CD4-positive, alpha-beta T cell treated with Interleukin-12 subunit alpha and Interleukin-12 subunit beta, for 1 hour (primary cell): ENCODE data around the gene RUNX1.

ENCODE experiments used
- DNase-seq: peaks from one replicate; pipeline ENCODE4 v3.0.0-alpha.2; 2020

Gene RUNX1

GRCh38 chr21:34870246-34870645 is 178.9 kb downstream of the RUNX1 start:
- DNase-seq = no peak

GRCh38 chr21:34869545-34869944 is 179.6 kb downstream of the RUNX1 start:
- no peak for DNase-seq

- no peak for DNase-seq
These were observed 181.3 kb downstream of the RUNX1 start for GRCh38 chr21:34867785-34868184.

GRCh38 chr21:34865400-34866241 is 183.5 kb downstream of the RUNX1 start:
- peak; percentile 23 for DNase-seq

GRCh38 chr21:34864370-34865149 is 184.5 kb downstream of the RUNX1 start:
- no peak for DNase-seq

- DNase-seq = no peak
These were observed 186.2 kb downstream of the RUNX1 start for GRCh38 chr21:34862951-34863350.

GRCh38 chr21:34861258-34861657 is 187.8 kb downstream of the RUNX1 start:
- DNase-seq = no peak

GRCh38 chr21:34859976-34860653 is 189.0 kb downstream of the RUNX1 start:
- no peak for DNase-seq

GRCh38 chr21:34858559-34858958 is 190.5 kb downstream of the RUNX1 start:
- no peak for DNase-seq

- DNase-seq = no peak
These were observed 191.2 kb downstream of the RUNX1 start for GRCh38 chr21:34857874-34858273.

- DNase-seq = no peak
These were observed 191.9 kb downstream of the RUNX1 start for GRCh38 chr21:34857122-34857713.

GRCh38 chr21:34852448-34852847 is 196.7 kb downstream of the RUNX1 start:
- DNase-seq = no peak

- no peak for DNase-seq
These were observed 198.9 kb downstream of the RUNX1 start for GRCh38 chr21:34850166-34850690.

- no peak for DNase-seq
These were observed 202.4 kb downstream of the RUNX1 start for GRCh38 chr21:34846601-34847112.

- DNase-seq = peak; percentile 42
These were observed 203.3 kb downstream of the RUNX1 start for GRCh38 chr21:34845521-34846451.

GRCh38 chr21:34844924-34845238 is 204.2 kb downstream of the RUNX1 start:
- DNase-seq = no peak

- DNase-seq = no peak
These were observed 204.8 kb downstream of the RUNX1 start for GRCh38 chr21:34844013-34844923.

GRCh38 chr21:34843562-34843961 is 205.5 kb downstream of the RUNX1 start:
- no peak for DNase-seq

GRCh38 chr21:34841154-34841553 is 207.9 kb downstream of the RUNX1 start:
- no peak for DNase-seq

GRCh38 chr21:34840693-34841092 is 208.4 kb downstream of the RUNX1 start:
- DNase-seq = no peak
